Erythroblast (primary cell): ENCODE results near the gene ZCCHC24.

Experiments used
- DNase-seq, 2 experiments: peaks; one replicate each; lab custom pipeline; 2025; lab: John Stamatoyannopoulos, UW
- GATA1 ChIP-seq: IDR thresholded peaks from 2 replicates; pipeline ENCODE4 v1.6.1; 2011; ENCODE audit warnings: low read depth, mild to moderate bottlenecking, control low read depth, low read length, moderate library complexity
- POLR2A ChIP-seq: IDR thresholded peaks from 2 replicates; pipeline ENCODE4 v1.6.1; 2011; ENCODE audit warnings: mild to moderate bottlenecking, low read length

The ZCCHC24 gene

GRCh38 chr10:79355420-79356017 is 89.9 kb downstream of the ZCCHC24 start:
- TF ChIP-seq GATA1 (no peak), POLR2A (no peak)
- DNase-seq: no peak

- TF ChIP-seq POLR2A (no peak), GATA1 (no peak)
- no peak for DNase-seq
Measured at GRCh38 chr10:79354615-79355014, 90.8 kb downstream of the ZCCHC24 start.

GRCh38 chr10:79354141-79354540 is 91.3 kb downstream of the ZCCHC24 start:
- no peak for DNase-seq
- TF ChIP-seq POLR2A (no peak), GATA1 (no peak)

GRCh38 chr10:79353726-79354125 is 91.7 kb downstream of the ZCCHC24 start:
- DNase-seq: no peak
- TF ChIP-seq POLR2A (no peak), GATA1 (no peak)

- TF ChIP-seq GATA1: no peak
- TF ChIP-seq POLR2A: no peak
- DNase-seq: no peak
Measured at GRCh38 chr10:79353000-79353406, 92.4 kb downstream of the ZCCHC24 start.

- no peak for DNase-seq
Measured at GRCh38 chr10:79352035-79352877, 93.2 kb downstream of the ZCCHC24 start.

GRCh38 chr10:79351332-79351731 is 94.1 kb downstream of the ZCCHC24 start:
- TF ChIP-seq GATA1: no peak
- TF ChIP-seq POLR2A: no peak
- DNase-seq: no peak

More at GRCh38 chr10:79352035-79352877, 93.2 kb downstream of the ZCCHC24 start:
- TF ChIP-seq GATA1 (no peak), POLR2A (no peak)

GRCh38 chr10:79350407-79351154 is 94.8 kb downstream of the ZCCHC24 start:
- no peak for TF ChIP-seq GATA1
- DNase-seq: no peak

GRCh38 chr10:79349766-79350406 is 95.5 kb downstream of the ZCCHC24 start:
- TF ChIP-seq GATA1 (no peak), POLR2A (no peak)
- DNase-seq: no peak

- TF ChIP-seq POLR2A (no peak), GATA1 (no peak)
- DNase-seq: peak in 1 of 2 experiments; percentile 17
Measured at GRCh38 chr10:79349072-79349491, 96.3 kb downstream of the ZCCHC24 start.

GRCh38 chr10:79348640-79348988 is 96.8 kb downstream of the ZCCHC24 start:
- peak; percentile 54 to 64 for DNase-seq
- TF ChIP-seq POLR2A (no peak), GATA1 (no peak)

- DNase-seq: peak; percentile 77
- TF ChIP-seq POLR2A (no peak), GATA1 (no peak)
Measured at GRCh38 chr10:79347894-79348639, 97.4 kb downstream of the ZCCHC24 start.
